Forelimb muscle (tissue), 1 donor: ENCODE measurements around the gene FIZ1. TPM values are rescaled to one million over a fixed set of nuclear protein-coding genes. Genes with fewer than 3 reads are reported as not detected.

Experiments used
- DNase-seq: peaks from one replicate; pipeline ENCODE4 v3.0.0-alpha.2; 2013; ENCODE audit warnings: low read depth
- polyA plus RNA-seq: library from polyadenylated mRNA; unstranded; fragments of 120-200 nt; gene quantifications from one replicate; pipeline ENCODE4 v1.2.1, GENCODE V29; 2013; ENCODE audit not compliant: insufficient read length

FIZ1 gene, protein sequence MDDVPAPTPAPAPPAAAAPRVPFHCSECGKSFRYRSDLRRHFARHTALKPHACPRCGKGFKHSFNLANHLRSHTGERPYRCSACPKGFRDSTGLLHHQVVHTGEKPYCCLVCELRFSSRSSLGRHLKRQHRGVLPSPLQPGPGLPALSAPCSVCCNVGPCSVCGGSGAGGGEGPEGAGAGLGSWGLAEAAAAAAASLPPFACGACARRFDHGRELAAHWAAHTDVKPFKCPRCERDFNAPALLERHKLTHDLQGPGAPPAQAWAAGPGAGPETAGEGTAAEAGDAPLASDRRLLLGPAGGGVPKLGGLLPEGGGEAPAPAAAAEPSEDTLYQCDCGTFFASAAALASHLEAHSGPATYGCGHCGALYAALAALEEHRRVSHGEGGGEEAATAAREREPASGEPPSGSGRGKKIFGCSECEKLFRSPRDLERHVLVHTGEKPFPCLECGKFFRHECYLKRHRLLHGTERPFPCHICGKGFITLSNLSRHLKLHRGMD
- polyA plus RNA-seq, result 11.1 TPM

DNA sequence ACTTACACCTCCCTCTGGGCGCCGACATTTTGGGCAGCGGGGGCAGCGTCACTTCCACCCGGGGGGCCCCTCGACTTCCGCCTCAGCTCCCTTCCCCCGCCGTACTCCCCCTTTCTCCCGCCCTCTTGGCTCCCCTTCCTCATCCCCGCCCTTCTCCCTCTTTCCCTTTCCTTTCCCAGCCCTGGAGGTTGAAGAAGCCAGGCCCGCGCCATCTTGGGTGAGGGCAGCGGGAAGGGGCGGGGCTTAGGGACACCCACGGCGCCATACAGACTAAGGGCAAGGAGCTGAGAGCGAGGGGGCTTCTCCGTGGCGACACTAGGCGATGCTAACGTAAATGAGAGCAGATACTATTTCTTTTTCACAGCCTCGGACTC lies at the start of gene FIZ1:
Gene FIZ1, minus strand, starts transcription at position 50 of the 374 bp plus-strand sequence. CDS start 1,652 bp downstream, outside the sequence.
- DNase-seq, result peak; percentile 95

DNA sequence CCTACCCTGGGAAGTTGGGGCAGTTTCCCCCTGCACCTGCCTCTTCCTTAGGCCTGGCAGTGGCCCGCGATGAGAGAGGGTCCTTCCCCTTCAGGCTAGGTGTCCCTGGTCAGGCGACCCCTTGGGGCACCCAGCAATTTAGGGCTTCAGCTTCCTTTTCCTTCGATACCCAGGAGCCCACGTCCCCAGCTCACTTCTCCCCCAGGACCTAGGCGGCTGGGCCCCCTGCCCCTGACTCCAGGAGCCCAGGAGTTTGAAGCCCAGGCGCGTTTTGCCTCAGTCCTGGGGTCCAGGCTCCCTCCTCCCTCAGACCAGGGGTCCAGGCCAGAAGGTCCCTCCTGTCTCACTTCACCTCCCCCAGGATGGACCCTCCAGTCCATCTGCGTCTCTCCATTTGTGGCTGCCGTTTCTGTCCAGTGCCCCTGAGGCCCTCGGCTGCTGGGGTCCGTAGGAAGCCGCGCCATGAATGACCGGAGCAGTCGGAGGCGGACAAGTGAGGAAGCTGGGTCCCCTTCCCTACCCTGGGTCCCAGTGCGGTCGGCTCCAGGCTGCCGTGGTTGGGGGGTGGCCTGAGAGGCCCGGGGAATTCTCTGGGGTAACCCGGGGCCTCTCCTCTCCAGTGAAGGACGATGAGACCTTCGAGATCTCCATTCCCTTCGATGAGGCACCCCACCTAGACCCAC lies 49.4 kb upstream of the FIZ1 start:
- DNase-seq, result no peak

DNA sequence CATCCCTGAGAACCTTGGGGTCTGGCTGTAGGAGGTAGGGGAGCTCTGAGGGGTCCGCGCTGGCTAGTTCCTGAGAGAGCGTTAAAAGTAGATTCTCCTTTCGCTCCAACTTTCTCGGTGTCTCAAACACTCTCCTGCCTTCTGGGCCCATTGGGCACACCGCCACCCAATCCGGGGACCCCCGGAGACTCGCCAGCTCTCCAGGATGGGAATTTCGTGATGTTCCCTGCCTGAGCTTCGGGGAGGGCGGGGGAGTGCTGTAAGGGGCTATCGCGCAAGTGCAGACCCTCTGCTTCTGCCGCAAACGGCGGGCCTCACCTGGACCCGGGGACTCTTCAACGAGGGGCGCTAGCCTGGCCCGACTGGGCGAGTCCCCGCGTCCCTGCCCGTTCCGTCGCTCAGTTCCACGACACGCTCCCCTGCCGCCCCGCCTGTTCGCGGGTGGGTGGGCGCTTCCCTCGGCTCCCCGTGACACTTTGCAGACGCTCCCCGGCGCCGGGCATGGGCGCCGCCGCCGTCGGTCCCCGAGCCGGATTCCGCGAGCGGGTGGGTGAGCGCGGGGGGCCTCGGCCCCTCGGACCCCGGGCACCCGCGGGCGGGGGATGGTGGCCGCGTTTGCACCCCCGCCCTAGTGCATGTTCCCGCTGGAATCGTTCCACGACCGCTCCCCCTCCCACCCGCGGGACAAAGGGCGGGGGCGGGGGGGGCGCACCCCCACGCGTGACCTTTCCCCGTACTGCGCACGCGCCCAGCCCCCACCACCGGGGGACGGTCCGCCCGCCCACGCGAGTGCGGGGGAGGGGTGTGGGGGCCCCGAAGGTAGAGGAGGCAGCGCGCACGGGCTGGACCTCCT lies 48.6 kb upstream of the FIZ1 start, which contains the start of gene CCDC106:
Gene CCDC106, plus strand, starts transcription at position 481 of the 853 bp plus-strand sequence. CDS start 835 bp downstream, outside the sequence.
- DNase-seq, result no peak

DNA sequence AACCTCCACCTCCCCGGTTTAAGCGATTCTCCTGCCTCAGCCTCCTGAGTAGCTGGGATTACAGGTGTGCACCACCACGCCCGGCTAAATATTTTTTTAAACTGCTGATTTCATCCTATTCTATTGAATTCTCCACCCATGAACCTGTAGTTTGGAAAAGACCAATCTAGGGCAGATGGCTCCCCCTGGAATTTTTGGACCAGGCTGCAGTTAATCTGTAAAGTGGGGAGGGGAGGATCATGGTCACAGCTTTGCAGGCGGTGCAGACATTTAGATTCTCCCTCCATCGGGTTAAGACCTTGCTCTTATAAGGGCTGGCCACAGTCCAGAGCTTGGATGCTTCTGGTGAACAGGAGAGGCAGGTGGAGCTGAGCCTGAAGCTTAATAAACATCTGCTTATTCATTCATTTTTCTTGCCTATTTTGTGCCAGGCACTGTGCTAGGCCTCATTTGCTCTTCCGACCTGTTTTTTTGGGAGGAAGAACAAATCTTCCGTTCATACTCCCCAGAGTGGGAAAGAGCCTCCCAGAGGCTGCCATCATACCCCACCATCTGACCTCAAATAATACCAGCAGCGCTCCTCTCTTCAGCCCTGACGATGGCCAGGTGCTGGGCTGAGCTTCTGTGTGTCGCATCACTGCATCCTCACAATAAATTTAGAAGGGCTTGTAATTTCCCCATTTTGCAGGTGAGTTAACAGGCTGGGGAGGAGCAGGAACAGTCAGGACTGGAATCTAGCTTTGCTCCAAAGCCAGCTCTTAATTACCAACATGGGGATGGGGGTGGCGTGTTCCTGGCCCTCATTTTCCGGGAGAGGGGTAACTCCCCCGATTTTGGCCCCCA lies 47.8 kb upstream of the FIZ1 start:
- no peak for DNase-seq

DNA sequence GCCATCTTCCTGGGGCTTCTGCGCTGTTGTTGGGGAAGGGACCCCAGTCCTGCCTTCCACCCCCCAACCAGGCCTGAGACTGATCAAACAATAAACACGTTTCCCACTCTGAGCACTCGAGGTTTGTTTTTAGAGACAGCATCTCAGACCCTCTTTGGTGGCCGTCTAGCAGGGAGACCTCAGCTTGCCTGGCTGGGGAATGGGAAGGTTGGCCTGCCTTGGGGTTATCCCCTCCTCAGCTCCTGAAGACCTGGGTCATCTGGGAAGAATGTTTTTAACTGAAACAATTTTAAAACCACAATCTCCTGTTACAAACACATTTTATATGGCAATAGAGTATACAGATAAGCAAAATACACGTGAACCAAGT lies 46.2 kb upstream of the FIZ1 start:
- no peak for DNase-seq

DNA sequence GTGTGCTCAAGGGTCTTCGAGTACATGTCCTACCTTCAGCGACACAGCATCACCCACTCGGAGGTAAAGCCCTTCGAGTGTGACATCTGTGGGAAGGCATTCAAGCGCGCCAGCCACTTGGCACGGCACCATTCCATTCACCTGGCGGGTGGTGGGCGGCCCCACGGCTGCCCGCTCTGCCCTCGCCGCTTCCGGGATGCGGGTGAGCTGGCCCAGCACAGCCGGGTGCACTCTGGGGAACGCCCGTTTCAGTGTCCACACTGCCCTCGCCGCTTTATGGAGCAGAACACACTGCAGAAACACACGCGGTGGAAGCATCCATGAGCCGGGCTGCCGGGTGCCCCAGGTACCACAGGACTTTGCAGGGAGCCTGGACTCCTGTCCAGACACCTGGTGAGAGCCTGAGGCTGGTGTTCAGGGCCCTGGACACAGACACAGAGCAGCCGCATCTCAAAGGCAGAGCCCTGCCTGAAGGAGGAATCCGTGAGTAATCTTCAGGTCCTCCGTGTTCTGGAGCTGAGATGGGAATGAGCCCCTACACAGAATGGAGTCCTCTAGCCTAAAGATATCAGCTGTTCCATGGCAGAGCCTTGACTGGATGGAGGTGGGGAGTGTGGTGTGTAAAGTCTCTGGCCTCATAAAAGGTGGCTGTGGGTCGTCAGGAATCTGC lies 45.7 kb upstream of the FIZ1 start:
- no peak for DNase-seq

DNA sequence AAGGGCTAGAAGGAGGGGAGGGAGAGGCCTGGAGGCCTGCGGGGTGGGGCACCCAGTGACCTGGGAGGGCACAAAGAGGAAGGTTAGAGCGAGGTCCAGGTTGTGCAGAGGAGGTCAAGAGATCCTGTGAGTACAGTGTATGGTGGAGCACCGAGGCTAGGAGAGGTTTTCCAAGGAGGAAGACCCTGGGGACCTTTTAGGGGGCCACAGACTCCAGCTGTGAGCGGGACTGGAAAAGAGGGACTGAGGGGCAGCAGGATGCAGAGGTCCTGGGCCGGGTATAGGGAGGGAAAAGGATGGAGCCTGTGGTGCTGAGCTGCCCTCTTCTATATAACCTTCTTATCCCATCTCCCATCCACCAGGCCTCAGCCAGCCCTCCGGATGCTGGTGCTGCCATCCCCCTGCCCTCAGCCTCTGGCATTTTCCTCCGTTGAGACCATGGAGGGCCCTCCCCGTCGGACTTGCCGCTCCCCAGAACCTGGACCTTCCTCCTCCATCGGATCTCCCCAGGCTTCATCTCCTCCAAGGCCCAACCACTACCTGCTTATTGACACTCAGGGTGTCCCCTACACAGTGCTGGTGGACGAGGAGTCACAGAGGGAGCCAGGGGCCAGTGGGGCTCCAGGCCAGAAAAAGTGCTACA lies 45.0 kb upstream of the FIZ1 start:
- no peak for DNase-seq

DNA sequence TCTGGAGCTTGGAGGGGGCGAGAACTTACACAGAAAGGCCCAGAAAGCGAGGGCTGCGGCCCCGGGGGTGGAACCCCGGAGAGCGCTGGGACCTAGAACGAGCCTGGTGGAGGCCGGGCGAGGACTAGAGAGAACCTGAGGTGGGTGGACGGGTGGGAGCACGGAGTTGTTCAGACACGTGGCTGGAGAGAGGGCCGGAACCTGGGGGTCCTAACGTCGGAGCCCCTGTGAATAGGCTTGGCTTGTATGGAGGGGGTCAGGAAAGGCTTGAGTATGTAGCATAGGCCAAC lies 44.5 kb upstream of the FIZ1 start:
- no peak for DNase-seq

DNA sequence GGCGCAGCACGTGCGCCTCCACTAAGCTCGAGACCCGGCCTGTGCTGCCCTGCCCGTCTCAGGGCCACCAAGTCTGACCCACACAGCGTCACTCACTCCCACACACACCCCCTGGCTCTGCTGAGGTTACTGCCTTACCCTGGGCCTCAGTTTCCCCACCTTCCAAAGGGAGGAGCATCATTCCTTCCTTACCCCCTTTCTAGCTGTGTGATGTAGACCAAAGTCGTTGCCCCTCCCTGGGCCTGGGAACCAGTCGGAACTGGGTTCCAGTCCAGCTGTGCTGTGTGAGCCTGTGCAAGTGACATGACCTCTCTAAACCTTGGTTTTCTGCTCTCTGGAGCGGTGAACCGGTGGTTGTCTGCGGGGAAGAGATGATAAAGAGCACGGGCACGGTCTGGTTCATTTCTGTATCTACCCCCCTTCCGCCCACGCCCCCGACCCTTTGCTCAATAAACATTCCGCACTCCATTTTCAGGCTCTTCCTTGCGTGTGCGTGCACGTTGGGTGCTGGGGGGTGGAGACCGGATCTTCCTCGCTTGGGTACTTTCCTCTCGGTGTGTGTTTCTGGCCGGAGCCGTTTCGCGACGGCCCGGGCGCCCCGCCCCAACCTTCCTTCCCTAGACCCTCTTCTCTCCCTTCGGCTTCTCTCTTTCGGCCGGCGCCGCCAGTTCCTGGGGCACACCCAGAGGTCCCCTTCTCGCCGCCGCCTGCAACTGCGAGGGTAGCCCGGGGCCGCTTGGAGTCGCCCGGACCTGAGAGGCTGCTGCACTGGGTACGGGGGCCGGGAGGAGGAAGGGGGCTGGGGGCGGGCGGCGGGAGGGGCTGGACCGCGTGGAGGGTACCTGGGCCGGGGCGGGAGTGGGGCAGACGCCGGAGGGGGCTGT lies 43.9 kb upstream of the FIZ1 start, which contains the start of gene ZNF581:
Gene ZNF581, plus strand, starts transcription at position 647 of the 884 bp plus-strand sequence. CDS start 923 bp downstream, outside the sequence.
- DNase-seq, result no peak

DNA sequence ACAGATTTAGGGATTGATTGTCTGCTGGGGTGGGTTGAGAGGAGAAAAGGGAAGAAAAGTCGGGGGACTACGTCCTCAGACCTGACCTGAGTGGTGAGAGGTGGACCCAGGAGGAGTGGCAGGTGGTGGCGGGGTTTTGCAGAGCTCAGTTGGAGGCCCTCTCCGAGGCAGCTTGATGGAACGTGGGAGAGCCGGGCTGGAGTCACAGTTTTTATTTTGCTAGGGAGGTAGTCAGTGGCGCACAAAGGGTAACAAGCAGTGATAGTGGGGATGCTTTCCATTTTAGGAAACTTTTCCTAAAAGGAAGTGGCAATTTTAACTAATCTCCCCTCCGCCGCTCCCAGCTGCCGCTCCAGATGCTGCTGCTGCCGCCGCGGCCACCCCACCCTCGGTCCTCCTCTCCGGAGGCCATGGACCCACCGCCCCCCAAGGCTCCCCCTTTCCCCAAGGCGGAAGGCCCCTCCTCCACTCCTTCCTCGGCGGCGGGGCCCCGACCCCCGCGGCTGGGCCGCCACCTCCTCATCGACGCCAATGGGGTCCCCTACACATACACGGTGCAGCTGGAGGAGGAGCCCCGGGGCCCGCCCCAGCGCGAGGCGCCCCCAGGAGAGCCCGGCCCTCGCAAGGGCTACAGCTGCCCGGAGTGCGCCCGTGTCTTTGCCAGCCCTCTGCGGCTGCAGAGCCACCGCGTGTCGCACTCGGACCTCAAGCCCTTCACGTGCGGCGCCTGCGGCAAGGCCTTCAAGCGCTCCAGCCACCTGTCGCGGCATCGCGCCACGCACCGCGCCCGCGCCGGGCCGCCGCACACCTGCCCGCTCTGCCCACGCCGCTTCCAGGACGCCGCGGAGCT lies 43.1 kb upstream of the FIZ1 start:
- DNase-seq, result no peak

DNA sequence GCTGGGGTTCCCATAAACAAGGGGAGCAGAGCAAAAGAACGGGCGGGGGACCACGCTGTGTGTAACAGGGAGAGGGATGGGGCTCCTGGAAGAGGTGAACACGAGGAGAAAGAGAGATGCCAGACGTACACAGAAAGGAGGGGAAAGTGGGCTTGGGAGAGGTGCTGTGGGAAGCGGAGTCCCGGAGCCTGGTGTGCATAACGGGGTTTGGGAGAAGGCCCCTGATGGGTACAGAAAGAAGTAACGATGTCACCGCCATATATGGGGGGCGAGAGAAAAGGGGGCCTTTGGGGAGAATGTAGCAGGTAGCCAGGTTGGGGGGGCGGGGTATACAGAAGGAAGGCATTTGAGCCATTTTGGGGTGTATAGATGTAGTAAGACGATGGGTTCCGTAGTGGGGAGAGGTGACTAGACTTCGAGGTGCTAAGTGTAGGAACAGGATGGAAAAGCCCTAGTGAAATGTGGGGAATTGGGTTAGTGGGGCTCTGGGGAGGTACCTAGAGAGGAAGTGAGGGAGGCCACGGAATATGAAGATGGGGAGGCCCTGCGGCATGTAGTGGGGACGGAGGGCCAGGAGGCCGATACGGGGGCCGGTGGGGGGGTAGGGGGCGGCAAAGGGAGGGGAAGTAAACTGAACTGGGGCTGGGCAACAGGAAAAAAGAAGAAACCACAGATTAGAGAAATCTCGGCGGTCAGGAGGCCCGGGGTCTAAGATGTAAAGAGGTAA lies 42.3 kb upstream of the FIZ1 start:
- DNase-seq, result no peak

DNA sequence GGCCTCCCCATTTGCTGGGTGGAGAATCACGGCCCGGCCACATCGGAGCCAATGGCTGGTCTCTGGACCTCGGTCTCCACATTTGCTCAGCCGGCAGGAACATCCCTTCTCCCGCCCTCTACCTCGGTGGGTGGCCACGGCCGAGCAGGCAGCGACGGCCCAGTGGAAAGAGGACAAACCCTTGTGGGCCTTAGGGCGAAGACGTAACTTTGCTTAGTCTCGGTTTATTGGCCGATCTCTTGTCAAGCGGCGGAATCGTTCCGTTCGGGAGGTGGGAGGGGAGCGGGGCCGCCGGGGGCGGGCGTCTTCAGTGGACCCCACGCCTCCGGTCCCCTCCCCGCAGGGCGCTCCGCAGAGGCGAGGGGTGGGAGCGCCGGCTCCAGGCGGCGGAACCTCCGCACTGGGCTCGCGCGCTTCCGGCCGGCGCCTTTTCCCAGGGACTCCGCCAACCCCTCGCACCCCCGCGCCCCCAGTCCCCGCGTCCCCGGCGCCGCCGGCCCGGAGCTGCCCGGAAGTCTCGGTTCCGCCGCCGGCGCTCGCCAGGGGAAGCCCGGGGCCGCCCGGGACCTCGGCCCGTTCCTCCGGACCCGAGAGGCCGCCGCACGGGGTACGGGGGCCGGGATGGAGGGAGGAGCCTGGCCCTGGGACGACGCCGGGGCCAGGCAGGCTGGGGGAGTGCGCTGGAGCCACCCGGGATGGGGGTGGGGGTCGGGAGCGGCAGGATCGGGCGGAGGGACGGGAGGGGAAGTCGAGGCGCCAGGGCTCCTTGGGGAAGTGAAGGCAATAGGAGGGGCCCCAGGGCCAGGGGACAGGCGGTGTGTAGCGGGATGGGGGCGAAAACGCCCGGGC lies 41.5 kb upstream of the FIZ1 start, which contains the start of gene ZNF580:
Gene ZNF580, plus strand, starts transcription at position 426 of the 849 bp plus-strand sequence. CDS start 1,507 bp downstream, outside the sequence.
- no peak for DNase-seq

DNA sequence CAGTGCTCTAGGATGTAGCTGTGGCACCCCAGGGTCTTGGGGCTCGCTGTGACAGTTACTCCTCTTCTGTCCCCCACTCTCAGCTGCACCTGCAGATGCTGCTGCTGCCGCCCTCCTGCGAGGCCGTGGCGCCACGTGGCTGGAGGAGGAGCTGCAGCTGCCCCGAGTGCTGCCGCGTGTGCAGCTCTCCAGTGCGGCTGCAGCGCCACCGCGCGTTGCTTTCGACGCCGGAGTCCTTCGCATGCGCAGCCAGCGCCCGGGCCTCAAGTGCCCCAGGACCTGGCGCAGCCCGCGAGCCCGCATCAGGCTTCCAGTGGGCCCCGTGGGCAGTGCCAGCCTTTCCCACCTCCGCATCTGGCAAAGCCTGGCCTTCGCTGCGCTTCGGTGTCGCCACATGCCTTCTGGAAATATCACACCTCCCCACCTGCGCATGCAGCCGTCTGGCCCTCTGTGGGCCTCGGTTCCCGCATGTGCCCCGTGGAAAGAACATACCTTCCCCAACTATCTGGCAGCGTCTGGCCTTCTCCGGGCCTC lies 40.8 kb upstream of the FIZ1 start:
- DNase-seq, result no peak

DNA sequence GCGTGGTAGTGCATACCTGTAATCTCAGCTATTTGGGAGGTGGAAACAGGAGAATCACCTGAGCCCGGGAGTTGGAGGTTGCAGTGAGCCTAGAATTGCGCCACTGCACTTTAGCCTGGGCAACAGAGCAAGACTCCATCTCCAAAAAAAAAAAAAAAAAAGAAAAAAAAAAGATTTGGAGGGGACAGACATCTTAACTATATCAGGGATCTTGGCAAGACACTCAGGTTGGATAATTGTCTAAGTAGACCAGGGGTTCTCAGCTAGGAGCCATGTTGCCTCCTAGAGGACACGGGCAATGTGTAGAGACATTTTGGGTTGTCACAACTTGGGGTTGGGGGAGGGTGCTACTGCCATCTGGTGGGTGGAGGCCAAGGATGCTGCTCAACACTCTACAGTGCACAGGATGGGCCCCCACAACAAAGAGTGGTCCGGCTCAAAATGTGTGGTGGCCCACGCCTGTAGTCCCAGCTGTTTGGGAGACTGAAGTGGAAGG lies 39.6 kb upstream of the FIZ1 start:
- no peak for DNase-seq

DNA sequence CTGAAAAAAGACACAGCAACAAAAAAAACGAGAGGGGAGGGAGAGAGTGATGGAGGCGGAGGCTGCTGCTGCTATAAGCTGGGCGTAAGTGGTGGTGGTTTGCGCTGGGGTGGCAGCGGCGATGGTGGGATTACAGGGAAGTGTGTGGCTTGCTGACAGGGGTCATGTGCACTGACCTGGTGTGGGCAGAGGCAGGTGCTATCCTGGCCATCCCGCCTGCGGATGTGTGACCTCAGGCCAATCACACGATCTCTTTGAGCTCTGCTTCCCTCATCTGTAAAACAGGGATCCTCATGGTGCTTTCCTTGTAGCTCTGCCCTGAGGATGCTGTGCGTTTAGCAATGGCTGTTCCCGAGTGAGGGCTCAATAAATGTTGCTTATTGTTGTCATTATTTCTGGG lies 38.2 kb upstream of the FIZ1 start:
- DNase-seq, result no peak

DNA sequence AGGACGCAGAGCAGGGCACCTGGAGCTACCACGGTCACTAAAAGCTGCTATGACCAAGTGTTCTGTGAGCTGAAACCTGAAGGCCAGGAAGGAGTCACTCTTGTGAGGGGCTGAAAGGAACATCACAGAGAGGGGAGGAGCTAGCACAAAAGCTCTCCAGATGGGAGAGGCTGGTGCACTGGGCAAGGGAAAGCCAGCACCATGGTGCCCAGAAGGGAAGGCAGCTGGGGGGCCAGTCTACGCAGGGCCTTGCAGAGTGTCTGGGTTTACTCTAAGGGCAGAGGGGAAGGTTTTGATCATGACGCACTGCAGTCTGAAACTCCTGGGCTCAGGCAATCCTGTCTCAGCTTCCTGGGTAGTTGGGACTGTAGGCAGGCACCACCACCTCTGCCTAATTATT lies 37.4 kb upstream of the FIZ1 start:
- DNase-seq, result no peak
